PFSK-1 (cell line): Measurements from ENCODE around the gene GIMD1.

ENCODE experiments used
- POLR2AphosphoS5 ChIP-seq: IDR thresholded peaks from 2 replicates; pipeline ENCODE4 v1.6.1; 2012; ENCODE audit warnings: low read depth, mild to moderate bottlenecking, control low read depth, low read length, moderate library complexity
- SIN3A ChIP-seq: IDR thresholded peaks from 2 replicates; pipeline ENCODE4 v1.6.1; 2012; ENCODE audit warnings: mild to moderate bottlenecking, low read length, moderate library complexity, borderline replicate concordance; ENCODE audit not compliant: insufficient read depth
- TAF1 ChIP-seq: IDR thresholded peaks from 2 replicates; pipeline ENCODE4 v1.6.1; 2012; ENCODE audit warnings: low read length, control low read depth, borderline replicate concordance; ENCODE audit not compliant: insufficient read depth
- TF ChIP-seq, protein P1 (sequence below), 2 experiments: IDR thresholded peaks; 2 replicates each; pipeline versions ENCODE4 v1.6.1 to v1.8.0; 2011 to 2012; ENCODE audit warnings: low read depth in 2 of 2, low read length in 2 of 2, control low read depth in 1 of 2, inconsistent platforms in 1 of 2, mild to moderate bottlenecking in 1 of 2, moderate library complexity in 1 of 2; ENCODE audit not compliant: insufficient read depth in 1 of 2

DNA sequence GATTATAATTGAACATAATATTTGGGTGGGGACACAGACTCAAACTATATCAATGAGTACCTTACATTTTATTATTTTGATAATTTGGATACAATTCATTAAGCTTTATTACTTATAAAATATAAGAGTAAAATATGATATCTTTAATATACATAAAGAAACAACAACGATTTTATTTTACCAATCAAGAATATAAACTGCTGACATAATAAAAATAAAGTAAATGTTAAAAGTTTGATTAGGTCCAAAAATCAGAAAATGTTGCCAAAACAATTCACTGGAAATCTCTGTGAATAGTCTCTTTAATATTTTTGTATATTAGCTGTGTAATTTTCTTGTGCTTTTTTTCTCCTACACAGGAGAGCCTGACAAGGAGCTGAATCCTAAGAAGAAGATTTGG, 21.4 kb downstream of the GIMD1 start:
- TF ChIP-seq, protein P1, sequence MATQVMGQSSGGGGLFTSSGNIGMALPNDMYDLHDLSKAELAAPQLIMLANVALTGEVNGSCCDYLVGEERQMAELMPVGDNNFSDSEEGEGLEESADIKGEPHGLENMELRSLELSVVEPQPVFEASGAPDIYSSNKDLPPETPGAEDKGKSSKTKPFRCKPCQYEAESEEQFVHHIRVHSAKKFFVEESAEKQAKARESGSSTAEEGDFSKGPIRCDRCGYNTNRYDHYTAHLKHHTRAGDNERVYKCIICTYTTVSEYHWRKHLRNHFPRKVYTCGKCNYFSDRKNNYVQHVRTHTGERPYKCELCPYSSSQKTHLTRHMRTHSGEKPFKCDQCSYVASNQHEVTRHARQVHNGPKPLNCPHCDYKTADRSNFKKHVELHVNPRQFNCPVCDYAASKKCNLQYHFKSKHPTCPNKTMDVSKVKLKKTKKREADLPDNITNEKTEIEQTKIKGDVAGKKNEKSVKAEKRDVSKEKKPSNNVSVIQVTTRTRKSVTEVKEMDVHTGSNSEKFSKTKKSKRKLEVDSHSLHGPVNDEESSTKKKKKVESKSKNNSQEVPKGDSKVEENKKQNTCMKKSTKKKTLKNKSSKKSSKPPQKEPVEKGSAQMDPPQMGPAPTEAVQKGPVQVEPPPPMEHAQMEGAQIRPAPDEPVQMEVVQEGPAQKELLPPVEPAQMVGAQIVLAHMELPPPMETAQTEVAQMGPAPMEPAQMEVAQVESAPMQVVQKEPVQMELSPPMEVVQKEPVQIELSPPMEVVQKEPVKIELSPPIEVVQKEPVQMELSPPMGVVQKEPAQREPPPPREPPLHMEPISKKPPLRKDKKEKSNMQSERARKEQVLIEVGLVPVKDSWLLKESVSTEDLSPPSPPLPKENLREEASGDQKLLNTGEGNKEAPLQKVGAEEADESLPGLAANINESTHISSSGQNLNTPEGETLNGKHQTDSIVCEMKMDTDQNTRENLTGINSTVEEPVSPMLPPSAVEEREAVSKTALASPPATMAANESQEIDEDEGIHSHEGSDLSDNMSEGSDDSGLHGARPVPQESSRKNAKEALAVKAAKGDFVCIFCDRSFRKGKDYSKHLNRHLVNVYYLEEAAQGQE (IDR thresholded peaks at IDR 0.05; ENCODE audit: insufficient read depth in 1 of 2, low read depth in 2 of 2, low read length in 2 of 2) = no peak
- no peak for TF ChIP-seq TAF1
- no peak for TF ChIP-seq POLR2AphosphoS5
- no peak for TF ChIP-seq SIN3A
